HG02610 (cell line): ENCODE results near the gene ASIC3.

ENCODE experiments used
- ATAC-seq: cut with Tn5 transposase; IDR thresholded peaks from one replicate; pipeline ENCODE4 v1.9.1; 2021; ENCODE audit warnings: mild to moderate bottlenecking, moderate library complexity; ENCODE audit not compliant: unreplicated experiment

Gene ASIC3

GRCh38 chr7:151100921-151101320, 52.6 kb downstream of the ASIC3 start:
- no peak for ATAC-seq

DNA sequence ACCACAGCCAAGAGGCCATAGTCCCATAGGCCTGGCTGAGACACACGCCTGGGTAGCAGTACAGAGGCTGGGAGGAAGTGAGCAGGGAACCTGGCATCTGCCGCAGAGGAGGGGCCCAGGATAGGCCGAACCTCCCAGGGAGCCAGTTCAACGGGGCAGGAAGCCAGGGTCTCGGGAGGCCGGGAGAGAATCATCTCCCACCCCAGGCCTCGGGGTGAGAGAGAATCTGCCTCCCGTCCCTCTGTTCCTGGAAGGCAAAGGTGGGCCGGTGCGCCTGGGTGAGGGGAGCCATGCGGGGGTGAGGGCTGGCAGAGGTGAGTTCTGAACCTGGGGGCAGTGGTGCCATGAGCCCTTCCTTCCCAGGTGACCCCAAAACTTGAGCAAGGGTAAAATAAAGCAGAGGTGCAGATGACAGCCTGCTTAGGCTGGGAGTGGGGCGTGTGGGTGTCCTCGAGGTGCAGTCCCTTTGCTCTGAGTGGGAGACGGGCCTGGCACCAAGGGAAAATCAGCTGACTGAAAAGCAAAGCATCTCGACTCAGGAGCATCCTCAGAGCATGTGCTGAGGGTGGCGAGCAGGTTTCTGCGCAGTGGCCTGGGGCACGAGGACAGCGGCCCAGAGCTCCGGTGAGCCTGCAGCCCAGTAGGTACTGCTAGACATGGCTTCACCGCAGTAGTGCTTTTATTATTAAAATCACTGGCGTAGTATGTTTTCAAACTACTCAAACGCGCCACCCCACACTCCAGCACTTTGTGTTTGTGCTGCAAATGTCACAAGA, 53.5 kb downstream of the ASIC3 start:
- ATAC-seq = no peak
